ENCODE data around the gene KCNQ1. TPM values are rescaled to one million over a fixed set of nuclear protein-coding genes. Genes with fewer than 3 reads are reported as not detected.

KCNQ1 gene
- total RNA-seq, 1 experiment from 2014 or later = 10.7 TPM

DNA sequence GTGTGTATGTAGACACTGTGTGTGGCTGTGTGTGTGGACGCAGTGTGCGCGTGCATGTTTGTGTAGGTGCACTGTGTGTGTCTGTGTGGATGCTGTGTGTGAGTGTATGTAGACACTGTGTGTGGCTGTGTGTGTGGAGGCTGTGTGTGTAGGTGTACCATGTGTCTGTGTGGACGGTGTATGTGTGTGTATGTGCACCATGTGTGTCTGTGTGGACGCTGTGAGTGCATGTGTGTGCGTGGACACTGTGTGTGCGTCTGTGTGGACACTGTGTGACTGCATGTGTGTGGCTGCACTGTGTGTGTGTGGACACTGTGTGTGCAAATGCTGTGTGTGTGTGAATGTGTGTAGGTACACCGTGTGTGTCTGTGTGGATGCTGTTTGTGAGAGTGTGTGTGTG lies 10.8 kb upstream of the KCNQ1 start:
- 0 out of 2 replicates have a peak, but pooled peaks cover 9% of the 10 kb centered on the region for H3K27me3 ChIP-seq (ENCODE audit: insufficient read depth, low read length)
- DNase-seq (ENCODE audit: low read depth, low spot score) (no peak), ATAC-seq (no peak)
- H4K20me1 ChIP-seq (ENCODE audit: insufficient read depth) = no peaks in the 10 kb centered on the region
- no peaks in the 10 kb centered on the region for H3K9me2 ChIP-seq (ENCODE audit: insufficient read depth)
- intact Hi-C loops (cut with micrococcal nuclease) = no loop called here
- H3K79me2 ChIP-seq (ENCODE audit: insufficient read depth, low read length) = no peaks in the 10 kb centered on the region
- TF ChIP-seq CTCF (IDR thresholded peaks at IDR 0.05 in 2 of 3, conservative IDR thresholded peaks at IDR 0.05 in 1 of 3; ENCODE audit: borderline replicate concordance in 1 of 3, insufficient read depth in 1 of 3, low read depth in 2 of 3, low read length in 2 of 3) (no peak), SIN3A (IDR thresholded peaks at IDR 0.05; ENCODE audit: low read depth) (no peak), POLR2A (IDR thresholded peaks at IDR 0.05; ENCODE audit: borderline replicate concordance, extremely low read depth, insufficient read depth, insufficient read length) (no peak), CEBPB (IDR thresholded peaks at IDR 0.05; ENCODE audit: low read depth) (no peak), ZNF274 (IDR thresholded peaks at IDR 0.05; ENCODE audit: low read depth, low read length) (no peak), EZH2phosphoT487 (IDR thresholded peaks at IDR 0.05; ENCODE audit: borderline replicate concordance) (no peak), SRF (IDR thresholded peaks at IDR 0.05; ENCODE audit: low read depth) (no peak), RAD21 (IDR thresholded peaks at IDR 0.05; ENCODE audit: low read depth) (no peak), POLR2AphosphoS5 (IDR thresholded peaks at IDR 0.05; ENCODE audit: low read depth, low read length) (no peak)
- TF ChIP-seq, protein P1, sequence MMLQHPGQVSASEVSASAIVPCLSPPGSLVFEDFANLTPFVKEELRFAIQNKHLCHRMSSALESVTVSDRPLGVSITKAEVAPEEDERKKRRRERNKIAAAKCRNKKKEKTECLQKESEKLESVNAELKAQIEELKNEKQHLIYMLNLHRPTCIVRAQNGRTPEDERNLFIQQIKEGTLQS (IDR thresholded peaks at IDR 0.05) = no peak
- H3K9me3 ChIP-seq (ENCODE audit: control insufficient read depth in 1 of 2, insufficient read depth in 1 of 2, low read depth in 1 of 2, low read length in 2 of 2) = no peaks in the 10 kb centered on the region
- ChIA-PET RAD21 (ENCODE audit: low non-redundant PET in 1 of 2, low total read pairs in 2 of 2, uncharacterized antibody in 2 of 2, unreplicated experiment in 2 of 2) (no interaction called here), CTCF (no interaction called here), POLR2A (no interaction called here)
- H3K9ac ChIP-seq (ENCODE audit: low read length) = no peak overlapping the region
- no peak overlapping the region for H3K4me2 ChIP-seq (ENCODE audit: low read length)
- H3K4me1 ChIP-seq (ENCODE audit: control insufficient read depth in 1 of 2, insufficient read depth in 2 of 2, low read length in 2 of 2) = no peaks in the 10 kb centered on the region
- no peak overlapping the region for H3K27ac ChIP-seq (ENCODE audit: low read depth, low read length)
- BruUV-seq (replicated peaks) = no TSS peak
- no peak overlapping the region for H3K4me3 ChIP-seq (replicated peaks in 1 of 2; ENCODE audit: low read depth in 1 of 2, low read length in 2 of 2)
- no peak overlapping the region for H2AFZ ChIP-seq (ENCODE audit: low read depth, low read length, poor library complexity, severe bottlenecking)
- no peaks in the 10 kb centered on the region for H3K36me3 ChIP-seq (ENCODE audit: control insufficient read depth in 1 of 2, insufficient read depth in 2 of 2, low read length in 2 of 2)
